D721Med (cell line): ENCODE measurements around the gene JPH2.

Source experiments
- DNase-seq: peaks from one replicate; pipeline ENCODE4 v3.0.0; 2011; ENCODE audit warnings: low spot score; ENCODE audit not compliant: insufficient read length
- FAIRE-seq: peaks from 2 replicates; lab custom pipeline; 2011; peaks lifted over from hg19 to GRCh38; lab: Jason Lieb, UNC
- CTCF ChIP-seq: IDR thresholded peaks from 2 replicates; pipeline ENCODE4 v1.5.1; 2012; ENCODE audit warnings: mild to moderate bottlenecking, control low read depth; ENCODE audit not compliant: insufficient read depth; ENCODE audit errors: missing control alignments

The JPH2 gene

GRCh38 chr20:44186674-44187053 lies 324 bp downstream of the JPH2 start:
- FAIRE-seq (no peak), DNase-seq (no peak)
- no peak for TF ChIP-seq CTCF

GRCh38 chr20:44186201-44186600 lies 787 bp downstream of the JPH2 start:
- no peak for FAIRE-seq
- no peak for DNase-seq
- no peak for TF ChIP-seq CTCF

- FAIRE-seq: no peak
- no peak for DNase-seq
- no peak for TF ChIP-seq CTCF
These were observed 1.4 kb downstream of the JPH2 start for GRCh38 chr20:44185574-44185973.

GRCh38 chr20:44183282-44183681 lies 3.7 kb downstream of the JPH2 start:
- no peak for TF ChIP-seq CTCF
- DNase-seq: no peak
- no peak for FAIRE-seq

- TF ChIP-seq CTCF: no peak
- DNase-seq: no peak
- no peak for FAIRE-seq
These were observed 4.1 kb downstream of the JPH2 start for GRCh38 chr20:44182863-44183262.

- DNase-seq: no peak
- TF ChIP-seq CTCF: no peak
- FAIRE-seq: no peak
These were observed 4.7 kb downstream of the JPH2 start for GRCh38 chr20:44182135-44182765.

- no peak for FAIRE-seq
- DNase-seq: no peak
- no peak for TF ChIP-seq CTCF
These were observed 5.4 kb downstream of the JPH2 start for GRCh38 chr20:44181611-44182010.
